Muscle of back (tissue), 13 donors: Measurements from ENCODE around the gene LRRC57. TPM values are rescaled to one million over a fixed set of nuclear protein-coding genes. Genes with fewer than 3 reads are reported as not detected.

Experiments
- DNase-seq, 3 donors: peaks; one replicate each; pipeline versions ENCODE4 v3.0.0 to v3.0.0-alpha.2; 2013
- long read RNA-seq, 9 donors: transcript quantifications; one replicate each; lab custom pipeline, GENCODE V29; 2026
- polyA plus RNA-seq, 10 donors: library from polyadenylated mRNA; unstranded; fragments of 120-200 nt; gene quantifications; one replicate each; pipeline ENCODE4 v1.2.1, GENCODE V29; 2013; ENCODE audit not compliant: insufficient read length in 10 of 10

LRRC57 gene
- 10 to 100 TPM; 14.2 to 19.5 (median 16.5) TPM for polyA plus RNA-seq
- long read RNA-seq, donor 1, partial matches to known transcripts = 0 of 1 reads
- long read RNA-seq, donor 1, other reads (novel, unspliced or antisense) = 0 of 1 reads
- long read RNA-seq, donor 2 = 0 reads
- long read RNA-seq, donor 3 = 0 reads
- long read RNA-seq, donor 4, full-length matches to known transcripts = 3 of 3 reads
- long read RNA-seq, donor 4, partial matches to known transcripts = 0 of 3 reads
- long read RNA-seq, donor 4, other reads (novel, unspliced or antisense) = 0 of 3 reads
- long read RNA-seq, donor 5, full-length matches to known transcripts = 5 of 5 reads
- long read RNA-seq, donor 5, partial matches to known transcripts = 0 of 5 reads
- long read RNA-seq, donor 5, other reads (novel, unspliced or antisense) = 0 of 5 reads
- long read RNA-seq, donor 6, full-length matches to known transcripts = 4 of 4 reads
- long read RNA-seq, donor 6, partial matches to known transcripts = 0 of 4 reads
- long read RNA-seq, donor 6, other reads (novel, unspliced or antisense) = 0 of 4 reads
- long read RNA-seq, donor 7, partial matches to known transcripts = 0 of 2 reads
- long read RNA-seq, donor 7, other reads (novel, unspliced or antisense) = 0 of 2 reads
- long read RNA-seq, donor 8, partial matches to known transcripts = 0 of 2 reads
- long read RNA-seq, donor 8, other reads (novel, unspliced or antisense) = 0 of 2 reads
- long read RNA-seq, donor 9, partial matches to known transcripts = 0 of 1 reads
- long read RNA-seq, donor 9, other reads (novel, unspliced or antisense) = 0 of 1 reads

GRCh38 chr15:42548249-42549031 lies at the start of gene LRRC57, which contains the start of gene HAUS2:
TSS of gene LRRC57 (minus strand) at chr15:42548793. CDS start at chr15:42548434, 359 bp downstream.
TSS of gene HAUS2 (plus strand) at chr15:42548838. CDS start at chr15:42548873, 35 bp downstream.
- peak; percentile 82 to 96 (median 92) for DNase-seq

- DNase-seq = peak; percentile 76 to 93 (median 89)
These were observed 47.1 kb upstream of the LRRC57 start for GRCh38 chr15:42595626-42596240.

- no peak for DNase-seq
These were observed 45.5 kb upstream of the LRRC57 start for GRCh38 chr15:42594095-42594494.

GRCh38 chr15:42593143-42593542 lies 44.5 kb upstream of the LRRC57 start:
- peak; percentile 66 to 92 (median 83) for DNase-seq

GRCh38 chr15:42592716-42593115 lies 44.1 kb upstream of the LRRC57 start:
- DNase-seq = no peak

GRCh38 chr15:42591238-42591934 lies 42.8 kb upstream of the LRRC57 start:
- DNase-seq = no peak

- no peak for DNase-seq
These were observed 42.1 kb upstream of the LRRC57 start for GRCh38 chr15:42590619-42591237.

- DNase-seq = no peak
These were observed 35.6 kb upstream of the LRRC57 start for GRCh38 chr15:42584031-42584765.

- no peak for DNase-seq
These were observed 34.2 kb upstream of the LRRC57 start for GRCh38 chr15:42582569-42583375.

GRCh38 chr15:42581272-42581730 lies 32.7 kb upstream of the LRRC57 start:
- peak; percentile 82 to 95 (median 85) for DNase-seq

- DNase-seq = no peak
These were observed 30.5 kb upstream of the LRRC57 start for GRCh38 chr15:42578984-42579537.

- peak; percentile 62 to 81 (median 66) for DNase-seq
These were observed 29.0 kb upstream of the LRRC57 start for GRCh38 chr15:42577514-42578031.

- no peak for DNase-seq
These were observed 28.2 kb upstream of the LRRC57 start for GRCh38 chr15:42576776-42577175.

- DNase-seq = no peak
These were observed 27.5 kb upstream of the LRRC57 start for GRCh38 chr15:42576040-42576594.

GRCh38 chr15:42575188-42576039 lies 26.8 kb upstream of the LRRC57 start, which contains the start of gene STARD9:
TSS of gene STARD9 (plus strand) at chr15:42575606. CDS start at chr15:42575716, 110 bp downstream.
- DNase-seq = peak; percentile 99 to 100 (median 99)

GRCh38 chr15:42558739-42559138 lies 10.1 kb upstream of the LRRC57 start:
- DNase-seq = no peak
